ENCODE results near the gene PDLIM7. TPM values are rescaled to one million over a fixed set of nuclear protein-coding genes. Genes with fewer than 3 reads are reported as not detected.

The PDLIM7 gene
- polyA plus RNA-seq, 1 experiment: 195 TPM

DNA sequence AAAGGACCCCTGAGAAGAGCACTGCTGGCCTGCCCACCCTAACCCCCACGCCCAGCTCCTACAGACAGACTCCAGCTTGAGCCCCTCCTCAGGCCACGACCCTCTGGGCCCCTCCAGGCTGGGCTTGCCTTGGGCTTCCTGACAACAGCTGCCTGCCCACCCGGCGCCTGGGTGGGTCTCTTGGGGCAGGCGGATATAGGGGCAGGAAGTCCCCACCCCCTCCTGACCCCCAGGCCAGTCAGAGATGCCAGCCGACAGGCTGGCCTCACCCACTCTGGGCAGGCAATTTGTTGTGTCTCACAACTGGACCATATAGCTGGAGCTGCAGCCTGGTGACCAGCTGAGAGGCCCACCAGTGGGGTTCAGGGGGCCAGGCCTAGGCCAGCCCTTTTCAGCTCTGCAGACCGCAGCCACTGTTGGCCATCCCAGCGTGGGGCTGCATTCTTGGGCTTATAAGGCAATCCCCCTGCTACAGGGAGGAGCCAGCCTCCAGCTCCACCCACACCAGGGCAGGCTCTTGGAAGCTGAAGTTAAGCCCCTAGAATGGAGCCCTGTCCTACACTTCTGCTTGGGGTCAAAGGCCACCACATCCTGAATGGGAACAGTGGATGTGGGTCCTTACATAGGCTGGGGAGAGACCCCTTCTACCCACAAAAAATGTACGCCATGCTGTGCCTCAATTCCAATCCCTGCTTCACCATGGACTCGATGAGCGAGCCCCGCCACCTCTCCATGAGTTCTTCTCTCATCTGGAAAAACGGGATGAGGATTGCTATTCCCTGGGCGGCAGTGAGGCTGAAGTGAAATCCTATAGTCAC lies 2.0 kb downstream of the PDLIM7 start:
- peak; percentile 85 for DNase-seq (ENCODE audit: low read depth, low spot score)
- TF ChIP-seq, protein P1, sequence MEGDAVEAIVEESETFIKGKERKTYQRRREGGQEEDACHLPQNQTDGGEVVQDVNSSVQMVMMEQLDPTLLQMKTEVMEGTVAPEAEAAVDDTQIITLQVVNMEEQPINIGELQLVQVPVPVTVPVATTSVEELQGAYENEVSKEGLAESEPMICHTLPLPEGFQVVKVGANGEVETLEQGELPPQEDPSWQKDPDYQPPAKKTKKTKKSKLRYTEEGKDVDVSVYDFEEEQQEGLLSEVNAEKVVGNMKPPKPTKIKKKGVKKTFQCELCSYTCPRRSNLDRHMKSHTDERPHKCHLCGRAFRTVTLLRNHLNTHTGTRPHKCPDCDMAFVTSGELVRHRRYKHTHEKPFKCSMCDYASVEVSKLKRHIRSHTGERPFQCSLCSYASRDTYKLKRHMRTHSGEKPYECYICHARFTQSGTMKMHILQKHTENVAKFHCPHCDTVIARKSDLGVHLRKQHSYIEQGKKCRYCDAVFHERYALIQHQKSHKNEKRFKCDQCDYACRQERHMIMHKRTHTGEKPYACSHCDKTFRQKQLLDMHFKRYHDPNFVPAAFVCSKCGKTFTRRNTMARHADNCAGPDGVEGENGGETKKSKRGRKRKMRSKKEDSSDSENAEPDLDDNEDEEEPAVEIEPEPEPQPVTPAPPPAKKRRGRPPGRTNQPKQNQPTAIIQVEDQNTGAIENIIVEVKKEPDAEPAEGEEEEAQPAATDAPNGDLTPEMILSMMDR (IDR thresholded peaks at IDR 0.05; ENCODE audit: low read depth, low read length): no peak
- Histone ChIP-seq H3K27me3 (ENCODE audit: control insufficient read depth, insufficient read depth, low read length) (no peaks in the 10 kb centered on the region), H3K4me3 (ENCODE audit: low read depth, low read length) (peak overlapping the region; percentile 95), H3K27ac (ENCODE audit: low read depth, low read length) (peak overlapping the region; percentile 99), H3K9me3 (ENCODE audit: control insufficient read depth, insufficient read depth, low read length) (no peaks in the 10 kb centered on the region; the same call in 1 of the 2 replicates)
- CTCF ChIA-PET: interaction anchor here (0.9 to 2.4 kb wide), 5 partner anchors 32 to 91 kb away, joined by 3 to 13 read pairs (median 6); no protein-coding TSS in a partner anchor
- POLR2A ChIA-PET: interaction anchor here (0.5 to 12.1 kb wide), 16 partner anchors 8 to 356 kb away, joined by 3 to 230 read pairs (median 5); partner anchors contain the start of genes DBN1, DDX41, PRR7 and TMED9

DNA sequence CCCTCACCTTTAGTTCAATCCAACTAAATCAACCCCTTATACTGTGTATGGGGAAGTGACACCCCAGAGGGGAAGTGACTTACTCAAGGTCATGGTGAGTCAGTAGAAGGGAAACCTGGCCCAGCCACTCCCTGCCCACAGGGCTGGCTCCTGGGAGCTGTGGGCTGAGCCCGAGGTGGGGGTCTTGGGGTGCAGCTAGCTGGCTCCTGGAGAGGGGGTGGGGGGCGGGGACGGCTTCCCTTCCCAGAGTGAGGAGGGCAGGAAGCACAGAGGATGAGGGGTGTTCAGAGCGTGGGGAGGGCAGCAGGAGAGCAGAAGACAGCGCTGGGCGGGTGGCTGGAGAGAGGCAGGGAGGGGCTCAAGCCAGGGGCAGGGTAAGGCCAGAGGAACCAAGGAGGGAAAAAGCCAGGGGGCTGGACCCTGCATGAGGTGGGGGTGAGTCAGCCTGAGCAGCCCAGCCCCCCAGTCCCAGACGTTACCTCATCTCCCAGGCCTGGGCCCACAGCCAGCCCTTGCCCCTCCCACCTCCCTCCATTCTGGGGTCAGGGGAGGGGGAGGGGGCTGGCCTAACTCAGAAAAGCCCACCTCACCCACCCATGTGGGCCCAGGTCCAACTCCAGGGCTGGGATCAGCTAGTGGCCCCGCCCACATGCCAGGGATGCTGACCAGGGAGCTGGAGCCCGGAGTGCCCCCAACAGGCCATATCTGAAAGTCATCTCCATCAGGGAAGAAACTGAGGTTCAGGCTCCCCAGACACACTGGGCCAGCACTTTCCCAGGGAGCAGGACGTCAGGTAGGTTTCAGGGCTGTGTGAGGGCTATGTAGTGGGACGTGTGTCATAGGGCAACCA lies 2.8 kb downstream of the PDLIM7 start:
- peak; percentile 85 for DNase-seq (ENCODE audit: low read depth, low spot score)
- no peaks in the 10 kb centered on the region for H3K27me3 ChIP-seq (ENCODE audit: control insufficient read depth, insufficient read depth, low read length)
- TF ChIP-seq, protein P1 (IDR thresholded peaks at IDR 0.05; ENCODE audit: low read depth, low read length): peak; percentile 56
- no peaks in the 10 kb centered on the region; the same call in 1 of the 2 replicates for H3K9me3 ChIP-seq (ENCODE audit: control insufficient read depth, insufficient read depth, low read length)
- ChIA-PET POLR2A (interaction anchor here (0.7 to 12.1 kb wide), 11 partner anchors 8 to 115 kb away, joined by 3 to 230 read pairs (median 6); partner anchors contain the start of genes DBN1 and DDX41), CTCF (interaction anchor here (0.9 to 2.4 kb wide), 4 partner anchors 31 to 90 kb away, joined by 4 to 13 read pairs (median 8); no protein-coding TSS in a partner anchor)
- peak overlapping the region; percentile 99 for H3K27ac ChIP-seq (ENCODE audit: low read depth, low read length)
- H3K4me3 ChIP-seq (ENCODE audit: low read depth, low read length): peak overlapping the region; percentile 95

DNA sequence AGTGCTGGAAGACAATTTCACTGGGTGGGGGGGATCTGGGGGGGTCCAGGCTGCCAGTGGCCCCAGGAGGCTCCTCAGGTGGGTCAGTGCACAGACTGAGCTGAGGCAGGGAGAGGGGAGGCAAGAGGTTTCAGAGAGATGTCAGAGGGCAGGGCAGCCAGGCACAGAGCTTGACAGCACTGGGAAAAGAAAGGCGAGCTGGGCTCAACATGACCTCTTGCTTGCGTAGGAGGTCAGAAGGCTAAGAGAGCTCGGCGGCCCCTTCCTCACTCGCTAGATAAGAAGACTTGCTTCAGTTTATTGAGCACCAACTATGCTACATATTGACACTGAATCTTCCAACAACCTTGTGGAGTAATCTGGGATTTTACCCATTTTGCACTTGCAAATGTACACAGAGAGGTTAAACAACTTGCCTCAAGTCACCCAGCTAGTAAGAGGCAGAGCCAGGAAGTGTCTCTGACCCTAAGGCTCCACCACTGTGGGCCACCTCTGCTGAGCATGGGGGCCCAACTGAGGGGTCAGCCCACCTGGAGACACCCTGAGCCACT lies 3.5 kb downstream of the PDLIM7 start:
- Histone ChIP-seq H3K9me3 (ENCODE audit: control insufficient read depth, insufficient read depth, low read length) (no peaks in the 10 kb centered on the region; the same call in 1 of the 2 replicates), H3K27me3 (ENCODE audit: control insufficient read depth, insufficient read depth, low read length) (no peaks in the 10 kb centered on the region), H3K27ac (ENCODE audit: low read depth, low read length) (peak overlapping the region; percentile 99), H3K4me3 (ENCODE audit: low read depth, low read length) (peak overlapping the region; percentile 95)
- ChIA-PET POLR2A (interaction anchor here (0.8 to 12.1 kb wide), 5 partner anchors 7 to 52 kb away, joined by 4 to 230 read pairs (median 18); partner anchors contain the start of gene DBN1), CTCF (interaction anchor here (1.5 to 2.4 kb wide), 3 partner anchors 8 to 37 kb away, joined by 5 to 11 read pairs (median 6); no protein-coding TSS in a partner anchor)
- TF ChIP-seq, protein P1 (IDR thresholded peaks at IDR 0.05; ENCODE audit: low read depth, low read length): no peak
- DNase-seq (ENCODE audit: low read depth, low spot score): no peak

DNA sequence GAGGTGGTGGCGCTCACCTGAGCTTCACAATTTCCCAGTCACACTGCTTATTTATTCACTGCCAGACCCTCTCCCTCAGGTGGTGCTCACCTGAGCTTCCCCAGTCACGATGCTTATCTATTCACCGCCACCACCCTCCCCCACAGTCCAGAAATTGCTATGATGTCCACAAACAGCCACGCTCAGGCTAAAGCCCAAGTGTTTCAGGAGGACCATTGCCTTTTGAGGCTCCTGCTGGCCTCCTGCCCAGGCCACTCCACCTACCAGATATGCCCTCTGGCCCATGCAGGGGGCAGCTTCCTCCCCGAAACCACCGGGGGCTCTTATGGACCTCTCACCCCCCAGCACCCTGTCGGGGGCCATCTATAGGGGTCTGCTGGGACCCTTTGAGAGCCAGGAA lies 4.6 kb downstream of the PDLIM7 start:
- POLR2A ChIA-PET: interaction anchor here (0.6 to 12.1 kb wide), 6 partner anchors 6 to 299 kb away, joined by 3 to 230 read pairs (median 6); partner anchors contain the start of genes DBN1 and TMED9
- Histone ChIP-seq H3K27ac (ENCODE audit: low read depth, low read length) (no peak overlapping the region), H3K9me3 (ENCODE audit: control insufficient read depth, insufficient read depth, low read length) (no peaks in the 10 kb centered on the region; the same call in 1 of the 2 replicates), H3K4me3 (ENCODE audit: low read depth, low read length) (peak overlapping the region; percentile 13; the same call in 1 of the 2 replicates), H3K27me3 (ENCODE audit: control insufficient read depth, insufficient read depth, low read length) (no peaks in the 10 kb centered on the region)
- no peak for DNase-seq (ENCODE audit: low read depth, low spot score)
- CTCF ChIA-PET: interaction anchor here (0.9 to 2.3 kb wide), 5 partner anchors 8 to 100 kb away, joined by 3 to 11 read pairs (median 4); no protein-coding TSS in a partner anchor
- TF ChIP-seq, protein P1 (IDR thresholded peaks at IDR 0.05; ENCODE audit: low read depth, low read length): no peak

Measured in AG04450 (cell line).